HL-60 (cell line): ENCODE measurements around the gene IGSF1.

Source experiments
- DNase-seq, 2 experiments: peaks; one replicate each; pipeline ENCODE4 v3.0.0-alpha.2; 2010 to 2020; ENCODE audit warnings: low read depth in 1 of 2, low spot score in 1 of 2
- H3K27ac ChIP-seq: fragments of 250-450 bp; sonication (Bioruptor Pico); replicated peaks from 2 replicates; pipeline ENCODE4 v1.5.1; 2020; ENCODE audit warnings: mild to moderate bottlenecking, moderate library complexity
- H3K27me3 ChIP-seq: fragments of 250-450 bp; sonication (Bioruptor Pico); 2 replicates; pipeline ENCODE4 v1.5.1; 2021; ENCODE audit warnings: mild to moderate bottlenecking, moderate library complexity; ENCODE audit not compliant: insufficient read depth, poor library complexity, severe bottlenecking
- H3K4me3 ChIP-seq: replicated peaks from 2 replicates; pipeline ENCODE4 v1.5.1; 2011; ENCODE audit warnings: mild to moderate bottlenecking, control low read depth, low read length; ENCODE audit not compliant: insufficient read depth
- GABPA ChIP-seq: IDR thresholded peaks from 2 replicates; pipeline ENCODE4 v1.6.1; 2012; ENCODE audit warnings: low read depth
- POLR2AphosphoS5 ChIP-seq: IDR thresholded peaks from 2 replicates; pipeline ENCODE4 v1.6.1; 2012; ENCODE audit warnings: low read depth
- SPI1 ChIP-seq: IDR thresholded peaks from 2 replicates; pipeline ENCODE4 v1.6.1; 2012; ENCODE audit warnings: low read depth, mild to moderate bottlenecking, borderline replicate concordance
- TF ChIP-seq, protein P1 (sequence below): IDR thresholded peaks from one replicate; pipeline ENCODE4 v1.5.1; 2011; ENCODE audit warnings: low read length, control low read depth, inconsistent platforms; ENCODE audit not compliant: insufficient read depth
- TF ChIP-seq, protein P2 (sequence below): IDR thresholded peaks from 2 replicates; pipeline ENCODE4 v1.6.1; 2012; ENCODE audit warnings: low read depth; ENCODE audit not compliant: insufficient replicate concordance

The IGSF1 gene

DNA sequence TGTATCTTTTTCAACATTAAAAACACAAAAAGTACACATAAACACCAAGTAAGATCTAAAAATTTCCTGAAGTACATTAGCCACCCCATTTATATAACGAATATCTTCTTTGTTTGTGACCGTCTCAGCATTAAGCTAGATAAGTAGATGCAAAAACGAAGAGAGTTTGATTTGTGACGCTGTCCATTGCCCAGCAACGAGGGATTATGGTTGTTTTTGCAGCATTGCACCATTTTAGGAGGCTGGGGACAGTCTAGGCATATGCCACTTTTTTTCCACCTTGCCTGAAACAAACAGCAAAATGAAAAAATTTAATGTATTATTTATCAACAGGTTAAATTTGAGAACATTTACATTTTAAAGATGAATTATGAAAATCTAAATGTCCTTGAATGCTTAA, 12.0 kb upstream of the IGSF1 start:
- DNase-seq = no peak
- TF ChIP-seq, protein P1, sequence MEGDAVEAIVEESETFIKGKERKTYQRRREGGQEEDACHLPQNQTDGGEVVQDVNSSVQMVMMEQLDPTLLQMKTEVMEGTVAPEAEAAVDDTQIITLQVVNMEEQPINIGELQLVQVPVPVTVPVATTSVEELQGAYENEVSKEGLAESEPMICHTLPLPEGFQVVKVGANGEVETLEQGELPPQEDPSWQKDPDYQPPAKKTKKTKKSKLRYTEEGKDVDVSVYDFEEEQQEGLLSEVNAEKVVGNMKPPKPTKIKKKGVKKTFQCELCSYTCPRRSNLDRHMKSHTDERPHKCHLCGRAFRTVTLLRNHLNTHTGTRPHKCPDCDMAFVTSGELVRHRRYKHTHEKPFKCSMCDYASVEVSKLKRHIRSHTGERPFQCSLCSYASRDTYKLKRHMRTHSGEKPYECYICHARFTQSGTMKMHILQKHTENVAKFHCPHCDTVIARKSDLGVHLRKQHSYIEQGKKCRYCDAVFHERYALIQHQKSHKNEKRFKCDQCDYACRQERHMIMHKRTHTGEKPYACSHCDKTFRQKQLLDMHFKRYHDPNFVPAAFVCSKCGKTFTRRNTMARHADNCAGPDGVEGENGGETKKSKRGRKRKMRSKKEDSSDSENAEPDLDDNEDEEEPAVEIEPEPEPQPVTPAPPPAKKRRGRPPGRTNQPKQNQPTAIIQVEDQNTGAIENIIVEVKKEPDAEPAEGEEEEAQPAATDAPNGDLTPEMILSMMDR = no peak
- TF ChIP-seq POLR2AphosphoS5 (no peak), SPI1 (no peak), GABPA (no peak)
- TF ChIP-seq, protein P2, sequence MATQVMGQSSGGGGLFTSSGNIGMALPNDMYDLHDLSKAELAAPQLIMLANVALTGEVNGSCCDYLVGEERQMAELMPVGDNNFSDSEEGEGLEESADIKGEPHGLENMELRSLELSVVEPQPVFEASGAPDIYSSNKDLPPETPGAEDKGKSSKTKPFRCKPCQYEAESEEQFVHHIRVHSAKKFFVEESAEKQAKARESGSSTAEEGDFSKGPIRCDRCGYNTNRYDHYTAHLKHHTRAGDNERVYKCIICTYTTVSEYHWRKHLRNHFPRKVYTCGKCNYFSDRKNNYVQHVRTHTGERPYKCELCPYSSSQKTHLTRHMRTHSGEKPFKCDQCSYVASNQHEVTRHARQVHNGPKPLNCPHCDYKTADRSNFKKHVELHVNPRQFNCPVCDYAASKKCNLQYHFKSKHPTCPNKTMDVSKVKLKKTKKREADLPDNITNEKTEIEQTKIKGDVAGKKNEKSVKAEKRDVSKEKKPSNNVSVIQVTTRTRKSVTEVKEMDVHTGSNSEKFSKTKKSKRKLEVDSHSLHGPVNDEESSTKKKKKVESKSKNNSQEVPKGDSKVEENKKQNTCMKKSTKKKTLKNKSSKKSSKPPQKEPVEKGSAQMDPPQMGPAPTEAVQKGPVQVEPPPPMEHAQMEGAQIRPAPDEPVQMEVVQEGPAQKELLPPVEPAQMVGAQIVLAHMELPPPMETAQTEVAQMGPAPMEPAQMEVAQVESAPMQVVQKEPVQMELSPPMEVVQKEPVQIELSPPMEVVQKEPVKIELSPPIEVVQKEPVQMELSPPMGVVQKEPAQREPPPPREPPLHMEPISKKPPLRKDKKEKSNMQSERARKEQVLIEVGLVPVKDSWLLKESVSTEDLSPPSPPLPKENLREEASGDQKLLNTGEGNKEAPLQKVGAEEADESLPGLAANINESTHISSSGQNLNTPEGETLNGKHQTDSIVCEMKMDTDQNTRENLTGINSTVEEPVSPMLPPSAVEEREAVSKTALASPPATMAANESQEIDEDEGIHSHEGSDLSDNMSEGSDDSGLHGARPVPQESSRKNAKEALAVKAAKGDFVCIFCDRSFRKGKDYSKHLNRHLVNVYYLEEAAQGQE = no peak
- no peak overlapping the region for H3K4me3 ChIP-seq

DNA sequence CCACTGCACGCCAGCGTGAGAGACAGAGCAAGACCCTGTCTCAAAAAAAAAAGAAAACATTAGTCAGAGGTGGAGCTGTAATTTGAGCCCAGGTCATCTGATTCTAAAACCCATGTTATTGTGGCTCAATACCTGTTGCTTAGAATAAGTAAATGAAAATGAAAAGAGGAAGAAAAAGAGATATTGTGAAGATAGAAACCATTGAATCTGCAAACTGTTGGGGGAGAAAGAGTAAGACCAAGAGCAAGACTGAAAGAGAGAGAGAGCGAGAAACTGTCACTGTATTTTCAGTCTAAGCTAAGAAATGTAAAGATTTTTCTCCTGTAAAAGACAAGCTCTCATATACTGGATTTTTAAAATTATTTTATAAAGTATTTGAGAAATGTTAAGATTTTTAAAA, 9.7 kb upstream of the IGSF1 start:
- no peak overlapping the region for H3K27ac ChIP-seq
- TF ChIP-seq, protein P1 = no peak
- TF ChIP-seq POLR2AphosphoS5 (no peak), GABPA (no peak), SPI1 (no peak)
- TF ChIP-seq, protein P2 = no peak
- H3K4me3 ChIP-seq = no peak overlapping the region
- H3K27me3 ChIP-seq = peaks cover 2% of the 10 kb centered on the region
- no peak for DNase-seq

More for the DNA sequence above, 12.0 kb upstream of the IGSF1 start:
- Histone ChIP-seq H3K27me3 (peaks cover 2% of the 10 kb centered on the region), H3K27ac (no peak overlapping the region)

DNA sequence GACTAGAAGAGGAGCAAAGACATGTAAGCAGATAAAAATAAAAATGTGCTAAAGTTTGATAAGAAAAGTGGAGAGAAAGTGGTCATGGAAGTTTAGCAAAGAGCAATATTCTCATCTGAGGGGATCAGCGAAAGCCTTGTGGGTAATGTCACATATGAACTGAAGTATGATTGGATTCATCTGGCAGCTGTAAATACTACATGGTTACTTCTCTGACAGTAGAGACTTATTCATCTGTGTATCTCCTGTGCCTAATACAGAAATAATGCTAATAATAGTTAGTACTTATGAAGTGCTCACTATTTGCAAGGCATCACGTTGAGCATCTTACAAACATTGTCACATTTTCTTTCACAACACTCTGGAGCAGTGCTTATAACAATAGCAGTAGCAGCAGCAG, 8.9 kb upstream of the IGSF1 start:
- no peak overlapping the region for H3K27ac ChIP-seq
- DNase-seq = no peak
- H3K27me3 ChIP-seq = peaks cover 2% of the 10 kb centered on the region
- H3K4me3 ChIP-seq = no peak overlapping the region
- TF ChIP-seq GABPA (no peak), POLR2AphosphoS5 (no peak), SPI1 (no peak)
- TF ChIP-seq, protein P1 = no peak
- TF ChIP-seq, protein P2 = no peak
